DOHH2 (cell line): ENCODE measurements around the gene PNMA8C.

ENCODE experiments used
- H3F3A ChIP-seq: fragments of 200-600 bp; sonication (generic), shearing (Covaris generic); 2 replicates; pipeline ENCODE4 v1.6.0; 2016; ENCODE audit warnings: antibody characterized with exemption, mild to moderate bottlenecking; ENCODE audit not compliant: control insufficient read depth, insufficient read depth
- H3K27ac ChIP-seq: fragments of 200-600 bp; sonication (generic); 2 replicates; pipeline ENCODE4 v1.5.1; 2014; ENCODE audit warnings: low read depth, mild to moderate bottlenecking, low read length, moderate library complexity
- H3K27me3 ChIP-seq: fragments of 200-600 bp; sonication (generic); 2 replicates; pipeline ENCODE4 v1.6.1; 2014; ENCODE audit warnings: mild to moderate bottlenecking, low read length, mixed read lengths; ENCODE audit not compliant: control insufficient read depth
- H3K36me3 ChIP-seq: fragments of 200-600 bp; sonication (generic); 2 replicates; pipeline ENCODE4 v1.6.1; 2014; ENCODE audit warnings: mild to moderate bottlenecking, low read length, moderate library complexity, mixed read lengths; ENCODE audit not compliant: control insufficient read depth
- H3K4me1 ChIP-seq: fragments of 200-600 bp; sonication (generic); 2 replicates; pipeline ENCODE4 v1.6.1; 2014; ENCODE audit warnings: mild to moderate bottlenecking, low read length, mixed read lengths; ENCODE audit not compliant: control insufficient read depth
- H3K4me2 ChIP-seq: fragments of 200-600 bp; sonication (generic); 2 replicates; pipeline ENCODE4 v1.6.0; 2014; ENCODE audit warnings: mild to moderate bottlenecking, low read length, moderate library complexity
- H3K4me3 ChIP-seq: fragments of 200-600 bp; sonication (generic); 2 replicates; pipeline ENCODE4 v1.5.1; 2014; ENCODE audit warnings: mild to moderate bottlenecking, low read length, mixed read lengths
- H3K79me2 ChIP-seq: fragments of 200-600 bp; sonication (generic); 2 replicates; pipeline ENCODE4 v1.6.1; 2014; ENCODE audit warnings: mild to moderate bottlenecking, low read length, mixed read lengths; ENCODE audit not compliant: control insufficient read depth
- H3K9me2 ChIP-seq: fragments of 200-600 bp; sonication (generic); replicated peaks from 2 replicates; pipeline ENCODE4 v1.6.1; 2014; ENCODE audit warnings: mild to moderate bottlenecking, low read length, mixed read lengths; ENCODE audit not compliant: control insufficient read depth
- H3K9me3 ChIP-seq: fragments of 200-600 bp; sonication (generic); 2 replicates; pipeline ENCODE4 v1.6.1; 2014; ENCODE audit warnings: antibody characterized with exemption, low read length, mixed read lengths; ENCODE audit not compliant: control insufficient read depth, insufficient read depth
- H4K20me1 ChIP-seq: fragments of 200-600 bp; sonication (generic); 2 replicates; pipeline ENCODE4 v1.6.0; 2014; ENCODE audit warnings: low read depth, mild to moderate bottlenecking, antibody characterized with exemption, low read length, moderate library complexity; ENCODE audit not compliant: control insufficient read depth, insufficient read depth
- CTCF ChIP-seq: fragments of 200-600 bp; sonication (generic); IDR thresholded peaks from one replicate; pipeline ENCODE4 v1.5.1; 2014; ENCODE audit warnings: antibody characterized with exemption, mild to moderate bottlenecking, low read depth, low read length; ENCODE audit not compliant: poor library complexity, severe bottlenecking
- EZH2phosphoT487 ChIP-seq: fragments of 200-600 bp; sonication (generic); IDR thresholded peaks from 2 replicates; pipeline ENCODE4 v1.6.1; 2017; ENCODE audit warnings: borderline replicate concordance, mild to moderate bottlenecking, antibody characterized with exemption, low read length, moderate library complexity, mixed read lengths

Gene PNMA8C

GRCh38 chr19:46392252-46392801, 36.4 kb downstream of the PNMA8C start:
- H3K27me3 ChIP-seq, result no peaks in the 10 kb centered on the region
- no peak overlapping the region for H3K27ac ChIP-seq
- H3K9me3 ChIP-seq, result no peaks in the 10 kb centered on the region
- no peak overlapping the region for H3K4me3 ChIP-seq
- no peaks in the 10 kb centered on the region for H3K4me1 ChIP-seq
- H4K20me1 ChIP-seq, result no peaks in the 10 kb centered on the region
- H3F3A ChIP-seq, result peaks cover 14% of the 10 kb centered on the region; the same call in 1 of the 2 replicates
- no peak overlapping the region for H3K4me2 ChIP-seq
- H3K36me3 ChIP-seq, result peaks cover 44% of the 10 kb centered on the region
- no peaks in the 10 kb centered on the region for H3K9me2 ChIP-seq
- H3K79me2 ChIP-seq, result no peaks in the 10 kb centered on the region
- no peak for TF ChIP-seq CTCF
- no peak for TF ChIP-seq EZH2phosphoT487

- Histone ChIP-seq H3K79me2 (no peaks in the 10 kb centered on the region), H3K9me3 (no peaks in the 10 kb centered on the region), H3K4me1 (no peaks in the 10 kb centered on the region), H3K36me3 (peaks cover 51% of the 10 kb centered on the region), H3F3A (peaks cover 14% of the 10 kb centered on the region; the same call in 1 of the 2 replicates), H3K27ac (no peak overlapping the region), H3K27me3 (no peaks in the 10 kb centered on the region), H3K9me2 (no peaks in the 10 kb centered on the region), H3K4me2 (no peak overlapping the region), H4K20me1 (no peaks in the 10 kb centered on the region), H3K4me3 (no peak overlapping the region)
- no peak for TF ChIP-seq CTCF
- no peak for TF ChIP-seq EZH2phosphoT487
Observed at GRCh38 chr19:46391296-46392251, 37.2 kb downstream of the PNMA8C start.

- Histone ChIP-seq H3K9me2 (no peaks in the 10 kb centered on the region), H3F3A (peaks cover 14% of the 10 kb centered on the region; the same call in 1 of the 2 replicates), H3K27me3 (no peaks in the 10 kb centered on the region), H3K36me3 (peaks cover 54% of the 10 kb centered on the region), H3K4me2 (no peak overlapping the region), H3K9me3 (no peaks in the 10 kb centered on the region), H3K27ac (no peak overlapping the region), H3K79me2 (no peaks in the 10 kb centered on the region), H4K20me1 (no peaks in the 10 kb centered on the region), H3K4me1 (no peaks in the 10 kb centered on the region), H3K4me3 (no peak overlapping the region)
- TF ChIP-seq CTCF (no peak), EZH2phosphoT487 (no peak)
Observed at GRCh38 chr19:46390866-46391265, 37.9 kb downstream of the PNMA8C start.
